B cell (primary cell): ENCODE measurements around the gene ZNF492. TPM values are rescaled to one million over a fixed set of nuclear protein-coding genes. Genes with fewer than 3 reads are reported as not detected.

ENCODE experiments used
- ATAC-seq: fragments of 200-7000 bp; cut with Tn5 transposase; one replicate; pipeline ENCODE4 v1.10.0; 2021; ENCODE audit warnings: low read depth, mild to moderate bottlenecking, moderate number of reproducible peaks, moderate library complexity
- CTCF ChIA-PET: fragments of 350-600 bp; sonication (Branson Sonifier 250); formaldehyde crosslinking; loops from one replicate; lab custom pipeline; 2021; ENCODE audit warnings: antibody characterized with exemption, inconsistent platforms; lab: Charles Lee
- POLR2A ChIA-PET: fragments of 350-600 bp; sonication (Branson Sonifier 250); formaldehyde crosslinking; loops from one replicate; lab custom pipeline; 2021; ENCODE audit warnings: antibody characterized with exemption; lab: Charles Lee
- DNase-seq: peaks from one replicate; pipeline ENCODE4 v3.0.0; 2013
- H2AFZ ChIP-seq: 2 replicates; pipeline ENCODE4 v1.6.1; 2012; ENCODE audit warnings: mild to moderate bottlenecking, low read depth, low read length; ENCODE audit not compliant: insufficient read depth, poor library complexity, severe bottlenecking
- H3K27ac ChIP-seq, 2 donors: 1 replicate in 1 of 2; 2 replicates in 1 of 2; pipeline ENCODE4 v1.5.1; 2012 to 2013; ENCODE audit warnings: low read length in 2 of 2, mild to moderate bottlenecking in 2 of 2, moderate library complexity in 1 of 2
- H3K27me3 ChIP-seq, 4 experiments: fragments of 200-600 bp in 1 of 4; sonication (generic) in 1 of 4; replicated peaks in 1 of 4; 1 replicate in 2 of 4; 2 replicates in 2 of 4; pipeline versions ENCODE4 v1.6.1 to v1.7.0; 2013 to 2016; ENCODE audit warnings: low read length in 3 of 4, mild to moderate bottlenecking in 2 of 4, mixed read lengths in 1 of 4, moderate library complexity in 1 of 4; ENCODE audit not compliant: insufficient read depth in 4 of 4, control insufficient read depth in 3 of 4; ENCODE audit errors: control extremely low read depth in 1 of 4
- H3K36me3 ChIP-seq, 2 experiments: replicated peaks in 1 of 2; 1 replicate in 1 of 2; 2 replicates in 1 of 2; pipeline versions ENCODE4 v1.6.1 to v1.7.1; 2013; ENCODE audit warnings: low read length in 1 of 2; ENCODE audit not compliant: insufficient read depth in 2 of 2, control insufficient read depth in 1 of 2; ENCODE audit errors: control extremely low read depth in 1 of 2, extremely low read depth in 1 of 2
- H3K4me1 ChIP-seq, 2 donors: fragments of 200-600 bp in 1 of 2; sonication (generic) in 1 of 2; 1 replicate in 1 of 2; 2 replicates in 1 of 2; pipeline versions ENCODE4 v1.5.1 to v1.6.1; 2013 to 2017; ENCODE audit warnings: low read length in 2 of 2; ENCODE audit not compliant: control insufficient read depth in 2 of 2, insufficient read depth in 2 of 2
- H3K4me2 ChIP-seq: replicated peaks from 2 replicates; pipeline ENCODE3; 2012; ENCODE audit warnings: mild to moderate bottlenecking, low read depth, low read length; ENCODE audit not compliant: poor library complexity, severe bottlenecking
- H3K4me3 ChIP-seq, 5 experiments: fragments of 200-600 bp in 1 of 5; sonication (generic) in 1 of 5; 1 replicate in 3 of 5; 2 replicates in 2 of 5; pipeline versions ENCODE4 v1.5.1 to v1.7.0; 2011 to 2016; ENCODE audit warnings: low read length in 4 of 5, mild to moderate bottlenecking in 4 of 5, low read depth in 2 of 5, control low read depth in 1 of 5, moderate library complexity in 1 of 5; ENCODE audit not compliant: insufficient read depth in 1 of 5; ENCODE audit errors: control extremely low read depth in 1 of 5, extremely low read depth in 1 of 5
- H3K79me2 ChIP-seq: fragments of 200-600 bp; sonication (generic); one replicate; pipeline ENCODE4 v1.6.0; 2016; ENCODE audit warnings: low read length; ENCODE audit not compliant: control insufficient read depth, insufficient read depth
- H3K9ac ChIP-seq: fragments of 200-600 bp; sonication (generic); 2 replicates; pipeline ENCODE4 v1.6.1; 2017; ENCODE audit warnings: mild to moderate bottlenecking, low read length, moderate library complexity
- H3K9me3 ChIP-seq, 3 donors: one replicate each; pipeline versions ENCODE4 v1.6.1 to v1.7.1; 2013; ENCODE audit warnings: low read length in 2 of 3; ENCODE audit not compliant: control insufficient read depth in 2 of 3, insufficient read depth in 1 of 3; ENCODE audit errors: control extremely low read depth in 1 of 3
- H4K20me1 ChIP-seq: 2 replicates; pipeline ENCODE4 v1.6.0; 2012; ENCODE audit warnings: mild to moderate bottlenecking, low read length; ENCODE audit not compliant: insufficient read depth, control insufficient read depth, poor library complexity, severe bottlenecking
- H3K27ac Mint-ChIP-seq: one replicate; pipeline ENCODE4 v1.8.0; 2021; ENCODE audit warnings: mixed read lengths
- H3K27me3 Mint-ChIP-seq: one replicate; pipeline ENCODE4 v1.8.0; 2021; ENCODE audit warnings: mixed read lengths
- H3K4me1 Mint-ChIP-seq: one replicate; pipeline ENCODE4 v1.8.0; 2021; ENCODE audit warnings: mixed read lengths
- H3K4me3 Mint-ChIP-seq: one replicate; pipeline ENCODE4 v1.8.0; 2021; ENCODE audit warnings: mixed read lengths
- H3K9me3 Mint-ChIP-seq: one replicate; pipeline ENCODE4 v1.8.0; 2022; ENCODE audit warnings: mixed read lengths; ENCODE audit not compliant: insufficient read depth
- EZH2 ChIP-seq: IDR thresholded peaks from 2 replicates; pipeline ENCODE4 v1.6.1; 2012; ENCODE audit warnings: borderline replicate concordance, low read depth, mild to moderate bottlenecking, moderate library complexity, low read length; ENCODE audit not compliant: insufficient read depth, poor library complexity, severe bottlenecking
- WGBS: methylation state at CpG from one replicate; pipeline ENCODE4 v1.1.5; 2013; ENCODE audit warnings: missing lambda C conversion rate; ENCODE audit not compliant: insufficient coverage; 5-methylcytosine and 5-hydroxymethylcytosine counted together
- intact Hi-C: fragments of 100-400 bp; cut with micrococcal nuclease; formaldehyde crosslinking; loops from one replicate; pipeline ENCODE4 v1.10.0; 2022
- polyA plus RNA-seq: library from polyadenylated mRNA; depleted of rRNA; stranded (reverse); fragments of >200 nt; gene quantifications from 2 replicates; pipeline ENCODE4 v1.2.3, GENCODE V29; 2012
- total RNA-seq, 2 donors: library from RNA; stranded (reverse); fragments of 120-200 nt in 1 of 2; gene quantifications; 1 replicate in 1 of 2; 2 replicates in 1 of 2; pipeline versions ENCODE4 v1.2.3 to v1.2.4, GENCODE V29; 2013 to 2022
- TF ChIP-seq, protein P1 (sequence below): fragments of 200-600 bp; IDR thresholded peaks from one replicate; pipeline ENCODE4 v1.8.0; 2022; ENCODE audit warnings: antibody characterized with exemption, mild to moderate bottlenecking

Gene ZNF492
- total and polyA plus RNA-seq, 2 donors (not counting 1 experiment from before 2014, with no cell fraction given), result 0.37 to 1.2 TPM

DNA sequence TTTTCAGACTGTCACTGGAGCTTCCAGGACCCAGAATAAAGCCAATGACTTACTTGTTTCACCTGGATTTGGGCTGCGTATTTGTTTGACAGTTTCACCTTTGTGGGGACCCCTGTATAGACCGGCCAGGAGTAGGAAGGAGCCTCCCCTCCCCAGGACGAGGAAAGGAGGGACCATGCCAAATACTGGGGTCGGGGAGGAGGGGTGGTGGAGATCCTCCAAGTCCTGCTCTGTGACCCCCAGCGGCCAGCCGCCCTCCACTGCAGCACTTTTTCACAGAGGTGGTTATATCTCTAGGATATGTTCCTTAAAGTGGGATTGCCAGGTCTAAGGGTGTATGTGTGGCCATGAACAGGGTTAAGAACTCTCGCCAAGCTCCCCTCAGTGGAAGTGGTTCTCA, 25.7 kb upstream of the ZNF492 start:
- H3K4me1 Mint-ChIP-seq, result no peaks in the 10 kb centered on the region
- Histone ChIP-seq H3K27ac (no peak overlapping the region), H3K27me3 (no peaks in the 10 kb centered on the region), H2AFZ (no peak overlapping the region), H3K4me1 (no peaks in the 10 kb centered on the region), H4K20me1 (no peaks in the 10 kb centered on the region), H3K36me3 (no peaks in the 10 kb centered on the region), H3K4me3 (no peak overlapping the region), H3K4me2 (no peak overlapping the region), H3K9ac (no peak overlapping the region), H3K9me3 (peaks cover 0 to 73% (median 0%) of the 10 kb centered on the region in 3 donors), H3K79me2 (no peaks in the 10 kb centered on the region)
- 100% methylated on average over 2 of the region's 7 CpGs for WGBS
- TF ChIP-seq EZH2, result no peak
- TF ChIP-seq, protein P1, sequence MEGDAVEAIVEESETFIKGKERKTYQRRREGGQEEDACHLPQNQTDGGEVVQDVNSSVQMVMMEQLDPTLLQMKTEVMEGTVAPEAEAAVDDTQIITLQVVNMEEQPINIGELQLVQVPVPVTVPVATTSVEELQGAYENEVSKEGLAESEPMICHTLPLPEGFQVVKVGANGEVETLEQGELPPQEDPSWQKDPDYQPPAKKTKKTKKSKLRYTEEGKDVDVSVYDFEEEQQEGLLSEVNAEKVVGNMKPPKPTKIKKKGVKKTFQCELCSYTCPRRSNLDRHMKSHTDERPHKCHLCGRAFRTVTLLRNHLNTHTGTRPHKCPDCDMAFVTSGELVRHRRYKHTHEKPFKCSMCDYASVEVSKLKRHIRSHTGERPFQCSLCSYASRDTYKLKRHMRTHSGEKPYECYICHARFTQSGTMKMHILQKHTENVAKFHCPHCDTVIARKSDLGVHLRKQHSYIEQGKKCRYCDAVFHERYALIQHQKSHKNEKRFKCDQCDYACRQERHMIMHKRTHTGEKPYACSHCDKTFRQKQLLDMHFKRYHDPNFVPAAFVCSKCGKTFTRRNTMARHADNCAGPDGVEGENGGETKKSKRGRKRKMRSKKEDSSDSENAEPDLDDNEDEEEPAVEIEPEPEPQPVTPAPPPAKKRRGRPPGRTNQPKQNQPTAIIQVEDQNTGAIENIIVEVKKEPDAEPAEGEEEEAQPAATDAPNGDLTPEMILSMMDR, result no peak
- H3K27me3 Mint-ChIP-seq, result no peaks in the 10 kb centered on the region
- no peak overlapping the region for H3K4me3 Mint-ChIP-seq
- POLR2A ChIA-PET, result no interaction called here
- H3K9me3 Mint-ChIP-seq, result peaks cover 12% of the 10 kb centered on the region
- intact Hi-C loops, result no loop called here
- no peak for ATAC-seq
- CTCF ChIA-PET, result no interaction called here
- no peak overlapping the region for H3K27ac Mint-ChIP-seq
- DNase-seq, result no peak

DNA sequence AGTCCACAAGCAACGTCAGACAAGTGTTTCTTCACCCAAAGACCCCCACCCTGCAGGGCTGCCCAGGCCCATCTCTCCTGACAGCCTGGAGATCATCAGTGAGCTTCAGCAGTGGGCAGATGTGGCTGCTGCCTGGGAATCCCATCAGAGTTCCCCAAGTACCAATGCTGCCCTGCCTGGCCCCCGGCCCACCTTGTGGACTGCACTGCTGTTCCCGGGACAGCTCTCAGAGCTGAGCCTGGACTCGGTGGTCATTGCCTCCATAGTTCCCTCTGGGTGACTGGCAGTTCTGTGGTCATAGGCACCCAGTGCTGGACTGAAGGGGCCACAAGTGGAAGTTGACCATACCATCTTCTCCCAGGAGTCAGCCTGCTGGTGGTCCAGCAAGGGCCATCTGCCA, 24.5 kb upstream of the ZNF492 start:
- H4K20me1 ChIP-seq, result no peaks in the 10 kb centered on the region
- H3K4me1 ChIP-seq, result no peaks in the 10 kb centered on the region
- TF ChIP-seq, protein P1, result no peak
- no peak for TF ChIP-seq EZH2
- no peaks in the 10 kb centered on the region for H3K79me2 ChIP-seq
- H3K4me3 ChIP-seq, result no peak overlapping the region
- no peak overlapping the region for H3K4me2 ChIP-seq
- Mint-ChIP-seq H3K4me1 (no peaks in the 10 kb centered on the region), H3K9me3 (peaks cover 11% of the 10 kb centered on the region), H3K4me3 (no peak overlapping the region), H3K27me3 (no peaks in the 10 kb centered on the region), H3K27ac (no peak overlapping the region)
- WGBS, result 96% methylated on average over 4 of the region's 4 CpGs
- no peak overlapping the region for H2AFZ ChIP-seq
- no peak overlapping the region for H3K9ac ChIP-seq
- peaks cover 0 to 62% (median 0%) of the 10 kb centered on the region in 3 donors for H3K9me3 ChIP-seq
- ATAC-seq (no peak), DNase-seq (no peak)
- H3K36me3 ChIP-seq, result no peaks in the 10 kb centered on the region
- no peak overlapping the region for H3K27ac ChIP-seq
- POLR2A ChIA-PET, result no interaction called here
- CTCF ChIA-PET, result no interaction called here
- H3K27me3 ChIP-seq, result no peaks in the 10 kb centered on the region
- intact Hi-C loops, result no loop called here
